Bronchial epithelial cell (primary cell): ENCODE measurements around the gene CMTM4. TPM values are rescaled to one million over a fixed set of nuclear protein-coding genes. Genes with fewer than 3 reads are reported as not detected.

Source experiments
- DNase-seq: peaks from one replicate; pipeline ENCODE4 v3.0.0-alpha.2; 2010; ENCODE audit warnings: low read depth
- FAIRE-seq: peaks from 2 replicates; lab custom pipeline; 2011; peaks lifted over from hg19 to GRCh38; lab: Jason Lieb, UNC
- H3K27me3 ChIP-seq: 2 replicates; pipeline ENCODE4 v1.5.1; 2011; ENCODE audit warnings: low read length; ENCODE audit not compliant: control insufficient read depth, insufficient read depth
- H3K36me3 ChIP-seq: 2 replicates; pipeline ENCODE4 v1.5.1; 2011; ENCODE audit warnings: low read length; ENCODE audit not compliant: control insufficient read depth, insufficient read depth
- H3K4me3 ChIP-seq: 2 replicates; pipeline ENCODE4 v1.5.1; 2011; ENCODE audit warnings: mild to moderate bottlenecking, low read depth, low read length, control low read depth
- total RNA-seq: library from RNA; depleted of rRNA; stranded (reverse); fragments of >200 nt; gene quantifications from 2 replicates; pipeline ENCODE4 v1.2.1, GENCODE V29; 2014
- TF ChIP-seq, protein P1 (sequence below): IDR thresholded peaks from 2 replicates; pipeline ENCODE4 v1.5.1; 2011; ENCODE audit warnings: mild to moderate bottlenecking, moderate library complexity, low read length, control low read depth, inconsistent platforms; ENCODE audit not compliant: insufficient read depth, severe bottlenecking

Gene CMTM4
- total RNA-seq, 1 donor from 2014 or later: 83.2 TPM

GRCh38 chr16:66585481-66586239 lies 110.9 kb downstream of the CMTM4 start:
- Histone ChIP-seq H3K4me3 (no peak overlapping the region), H3K36me3 (no peaks in the 10 kb centered on the region), H3K27me3 (no peaks in the 10 kb centered on the region)
- FAIRE-seq: no peak
- DNase-seq: no peak
- TF ChIP-seq, protein P1, sequence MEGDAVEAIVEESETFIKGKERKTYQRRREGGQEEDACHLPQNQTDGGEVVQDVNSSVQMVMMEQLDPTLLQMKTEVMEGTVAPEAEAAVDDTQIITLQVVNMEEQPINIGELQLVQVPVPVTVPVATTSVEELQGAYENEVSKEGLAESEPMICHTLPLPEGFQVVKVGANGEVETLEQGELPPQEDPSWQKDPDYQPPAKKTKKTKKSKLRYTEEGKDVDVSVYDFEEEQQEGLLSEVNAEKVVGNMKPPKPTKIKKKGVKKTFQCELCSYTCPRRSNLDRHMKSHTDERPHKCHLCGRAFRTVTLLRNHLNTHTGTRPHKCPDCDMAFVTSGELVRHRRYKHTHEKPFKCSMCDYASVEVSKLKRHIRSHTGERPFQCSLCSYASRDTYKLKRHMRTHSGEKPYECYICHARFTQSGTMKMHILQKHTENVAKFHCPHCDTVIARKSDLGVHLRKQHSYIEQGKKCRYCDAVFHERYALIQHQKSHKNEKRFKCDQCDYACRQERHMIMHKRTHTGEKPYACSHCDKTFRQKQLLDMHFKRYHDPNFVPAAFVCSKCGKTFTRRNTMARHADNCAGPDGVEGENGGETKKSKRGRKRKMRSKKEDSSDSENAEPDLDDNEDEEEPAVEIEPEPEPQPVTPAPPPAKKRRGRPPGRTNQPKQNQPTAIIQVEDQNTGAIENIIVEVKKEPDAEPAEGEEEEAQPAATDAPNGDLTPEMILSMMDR: no peak

GRCh38 chr16:66581246-66581952 lies 115.1 kb downstream of the CMTM4 start:
- FAIRE-seq: no peak
- TF ChIP-seq, protein P1: no peak
- Histone ChIP-seq H3K27me3 (peaks cover 15% of the 10 kb centered on the region), H3K36me3 (no peaks in the 10 kb centered on the region), H3K4me3 (no peak overlapping the region)
- no peak for DNase-seq

GRCh38 chr16:66580605-66581209 lies 115.8 kb downstream of the CMTM4 start:
- TF ChIP-seq, protein P1: no peak
- DNase-seq: peak; percentile 82
- FAIRE-seq: peak; percentile 58
- Histone ChIP-seq H3K4me3 (no peak overlapping the region), H3K27me3 (peaks cover 15% of the 10 kb centered on the region), H3K36me3 (no peaks in the 10 kb centered on the region)

DNA sequence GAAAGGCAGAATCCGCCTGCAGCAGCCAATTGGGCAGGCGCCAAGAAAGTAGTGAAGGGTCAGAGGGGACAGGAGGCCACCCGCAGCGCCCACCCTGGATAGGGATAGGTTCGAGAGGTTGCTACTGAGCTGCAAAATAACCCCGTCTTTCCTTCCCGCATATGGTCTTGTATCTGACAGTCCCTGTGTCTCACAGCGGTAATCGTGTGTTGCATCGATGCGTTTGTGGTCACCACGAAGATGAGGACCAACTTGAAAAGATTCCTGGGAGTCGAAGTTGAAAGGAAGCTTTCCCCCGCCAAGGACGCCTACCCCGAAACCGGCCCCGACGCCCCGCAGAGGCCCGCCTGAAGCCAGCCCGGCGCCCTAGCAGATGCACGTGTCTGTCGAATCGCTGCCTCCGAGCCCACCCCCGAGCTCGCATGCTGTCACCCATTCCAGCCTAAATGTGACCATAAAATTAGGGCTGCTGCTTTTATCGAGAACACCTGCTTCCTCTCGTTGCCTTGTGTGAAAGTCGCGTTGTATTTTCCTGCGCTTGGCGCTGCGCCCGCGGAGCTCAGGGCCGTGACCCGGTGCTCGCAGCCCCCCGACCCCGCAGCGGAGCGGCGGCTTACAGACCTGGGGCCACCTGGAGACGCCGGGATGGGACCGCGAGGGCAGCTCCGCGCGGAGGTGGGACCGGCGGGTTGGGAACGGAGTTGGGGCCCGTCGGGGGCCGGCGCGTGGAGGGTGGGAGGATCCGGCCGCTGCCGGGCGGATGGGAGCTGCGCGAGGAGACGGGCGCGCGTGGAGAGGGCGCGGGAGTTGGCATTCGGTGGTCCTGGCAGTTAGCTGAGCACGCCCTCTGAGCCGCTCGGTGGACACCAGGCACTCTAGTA lies 117.7 kb downstream of the CMTM4 start, which contains the start of gene CMTM2:
Gene CMTM2 (plus strand): TSS at position 813 of the 881 bp plus-strand sequence. CDS start 145 bp downstream, outside the sequence.
- H3K4me3 ChIP-seq: no peak within 1 kb of the TSS
- FAIRE-seq: no peak
- peaks cover 15% of the 10 kb centered on the region for H3K27me3 ChIP-seq
- TF ChIP-seq, protein P1: no peak
- no peaks in the 10 kb centered on the region for H3K36me3 ChIP-seq
- DNase-seq: no peak

DNA sequence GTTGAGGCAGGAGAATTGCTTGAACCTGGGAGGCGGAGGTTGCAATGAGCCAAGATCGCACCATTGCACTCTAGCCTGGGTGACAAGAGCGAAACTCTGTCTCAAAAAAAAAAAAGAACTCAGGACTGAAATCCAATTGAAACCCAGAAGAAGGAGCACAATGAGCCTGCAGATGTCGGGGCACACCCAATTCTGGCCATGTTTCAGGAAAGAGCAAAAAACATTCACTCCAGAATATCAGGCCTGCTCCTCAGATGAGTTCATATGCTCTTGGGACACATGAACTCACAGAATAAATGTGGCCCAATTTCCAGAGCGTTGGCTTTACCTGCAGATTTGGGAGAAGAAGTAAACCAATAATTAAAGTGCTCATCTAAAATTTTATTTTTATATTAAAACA lies 120.2 kb downstream of the CMTM4 start:
- TF ChIP-seq, protein P1: no peak
- H3K4me3 ChIP-seq: no peak overlapping the region
- FAIRE-seq (no peak), DNase-seq (no peak)
- no peaks in the 10 kb centered on the region for H3K36me3 ChIP-seq
- H3K27me3 ChIP-seq: peaks cover 15% of the 10 kb centered on the region
